ENCODE measurements around the gene NAA50.

NAA50 gene

GRCh38 chr3:113717308-113717707, 28.7 kb downstream of the NAA50 start:
- no peak for TF ChIP-seq CTCF (IDR thresholded peaks at IDR 0.05; ENCODE audit: extremely low read depth, insufficient read depth, missing control alignments)
- in situ Hi-C loops (cut with MboI; ENCODE audit: low pct_unique_long_range_greater_than_20kb, low sequenced_read_pairs, unreplicated experiment), result no loop called here
- DNase-seq (ENCODE audit: low spot score), result no peak

GRCh38 chr3:113714702-113715101, 31.3 kb downstream of the NAA50 start:
- no peak for TF ChIP-seq CTCF (IDR thresholded peaks at IDR 0.05; ENCODE audit: extremely low read depth, insufficient read depth, missing control alignments)
- in situ Hi-C loops (cut with MboI; ENCODE audit: low pct_unique_long_range_greater_than_20kb, low sequenced_read_pairs, unreplicated experiment), result no loop called here
- no peak for DNase-seq (ENCODE audit: low spot score)

- in situ Hi-C loops (cut with MboI; ENCODE audit: low pct_unique_long_range_greater_than_20kb, low sequenced_read_pairs, unreplicated experiment), result no loop called here
- no peak for TF ChIP-seq CTCF (IDR thresholded peaks at IDR 0.05; ENCODE audit: extremely low read depth, insufficient read depth, missing control alignments)
- DNase-seq (ENCODE audit: low spot score), result no peak
Measured at GRCh38 chr3:113712129-113712528, 33.9 kb downstream of the NAA50 start.

GRCh38 chr3:113707835-113708234, 38.2 kb downstream of the NAA50 start:
- DNase-seq (ENCODE audit: low spot score), result no peak
- no peak for TF ChIP-seq CTCF (IDR thresholded peaks at IDR 0.05; ENCODE audit: extremely low read depth, insufficient read depth, missing control alignments)
- in situ Hi-C loops (cut with MboI; ENCODE audit: low pct_unique_long_range_greater_than_20kb, low sequenced_read_pairs, unreplicated experiment), result no loop called here

GRCh38 chr3:113698956-113699355, 47.1 kb downstream of the NAA50 start:
- no peak for TF ChIP-seq CTCF (IDR thresholded peaks at IDR 0.05; ENCODE audit: extremely low read depth, insufficient read depth, missing control alignments)
- peak; percentile 45 for DNase-seq (ENCODE audit: low spot score)
- in situ Hi-C loops (cut with MboI; ENCODE audit: low pct_unique_long_range_greater_than_20kb, low sequenced_read_pairs, unreplicated experiment), result no loop called here

- in situ Hi-C loops (cut with MboI; ENCODE audit: low pct_unique_long_range_greater_than_20kb, low sequenced_read_pairs, unreplicated experiment), result no loop called here
- DNase-seq (ENCODE audit: low spot score), result no peak
- TF ChIP-seq CTCF (IDR thresholded peaks at IDR 0.05; ENCODE audit: extremely low read depth, insufficient read depth, missing control alignments), result no peak
Measured at GRCh38 chr3:113698213-113698742, 47.8 kb downstream of the NAA50 start.
